T follicular helper cell (primary cell): ENCODE results near the gene SDHB.
"Not testable (repeated sequence)": the region's sequence is repeated elsewhere in the genome, so short reads cannot be mapped to it uniquely, and the experiment has no call there.

Source experiments
- DNase-seq: peaks from one replicate; pipeline ENCODE4 v3.0.0-alpha.2; 2020; ENCODE audit warnings: low read depth

SDHB gene

GRCh38 chr1:17075470-17076255 lies 21.8 kb upstream of the SDHB start:
- DNase-seq = no peak

- DNase-seq = no peak
Observed at GRCh38 chr1:17071794-17072193, 18.0 kb upstream of the SDHB start.

GRCh38 chr1:17070163-17070525 lies 16.3 kb upstream of the SDHB start:
- DNase-seq = no peak

GRCh38 chr1:17069452-17070162 lies 15.8 kb upstream of the SDHB start:
- no peak for DNase-seq

- DNase-seq = no peak
Observed at GRCh38 chr1:17068789-17069188, 15.0 kb upstream of the SDHB start.

- DNase-seq = no peak
Observed at GRCh38 chr1:17067465-17068240, 13.8 kb upstream of the SDHB start.

GRCh38 chr1:17067069-17067426 lies 13.2 kb upstream of the SDHB start:
- no peak for DNase-seq

GRCh38 chr1:17066361-17067068 lies 12.7 kb upstream of the SDHB start:
- no peak for DNase-seq

- no peak for DNase-seq
Observed at GRCh38 chr1:17065666-17066065, 11.8 kb upstream of the SDHB start.

GRCh38 chr1:17062751-17063150 lies 8.9 kb upstream of the SDHB start:
- not testable (repeated sequence) for DNase-seq

GRCh38 chr1:17061892-17062291 lies 8.1 kb upstream of the SDHB start:
- DNase-seq = no peak

GRCh38 chr1:17061486-17061885 lies 7.7 kb upstream of the SDHB start:
- DNase-seq = no peak

GRCh38 chr1:17060306-17060749 lies 6.5 kb upstream of the SDHB start:
- DNase-seq = no peak

- no peak for DNase-seq
Observed at GRCh38 chr1:17059391-17060305, 5.8 kb upstream of the SDHB start.

- no peak for DNase-seq
Observed at GRCh38 chr1:17056551-17056950, 2.7 kb upstream of the SDHB start.

GRCh38 chr1:17055801-17056200 lies 2.0 kb upstream of the SDHB start:
- no peak for DNase-seq

GRCh38 chr1:17053086-17053684 lies 647 bp downstream of the SDHB start:
- no peak for DNase-seq

- no peak for DNase-seq
Observed at GRCh38 chr1:17052641-17053040, 1.2 kb downstream of the SDHB start.

- DNase-seq = no peak
Observed at GRCh38 chr1:17052038-17052437, 1.8 kb downstream of the SDHB start.

GRCh38 chr1:17047924-17048323 lies 5.9 kb downstream of the SDHB start:
- DNase-seq = no peak

GRCh38 chr1:17046334-17046657 lies 7.5 kb downstream of the SDHB start:
- no peak for DNase-seq
